ENCODE data around the gene JARID2. TPM values are rescaled to one million over a fixed set of nuclear protein-coding genes. Genes with fewer than 3 reads are reported as not detected.

JARID2 gene
- total RNA-seq, 2 donors from 2014 or later = 3.6 to 4.6 TPM

- TF ChIP-seq POLR2A (IDR thresholded peaks at IDR 0.05) (no peak), CTCF (IDR thresholded peaks at IDR 0.05) (no peak)
- Histone ChIP-seq H3K4me1 (peaks cover 34% of the 10 kb centered on the region), H3K4me3 (no peak overlapping the region), H3K27me3 (no peaks in the 10 kb centered on the region), H3K27ac (no peak overlapping the region), H3K9me3 (no peaks in the 10 kb centered on the region), H3K36me3 (replicated peaks in 1 of 2; ENCODE audit: insufficient read depth in 1 of 2, low read depth in 2 of 2) (no peaks in the 10 kb centered on the region)
- ATAC-seq (no peak), DNase-seq (no peak)
- intact Hi-C loops (cut with DNase I) = no loop called here
These were observed 85.3 kb downstream of the JARID2 start for GRCh38 chr6:15331143-15331542.

- no peaks in the 10 kb centered on the region for H3K9me3 ChIP-seq
- ATAC-seq = no peak
- H3K4me3 ChIP-seq = no peak overlapping the region
- TF ChIP-seq POLR2A (IDR thresholded peaks at IDR 0.05) (no peak), CTCF (IDR thresholded peaks at IDR 0.05) (no peak)
- no peaks in the 10 kb centered on the region for H3K27me3 ChIP-seq
- no peak for DNase-seq
- H3K27ac ChIP-seq = no peak overlapping the region
- WGBS, 2 donors = 86 to 94% methylated on average over 13 of the region's 13 CpGs
- intact Hi-C loops (cut with DNase I) = no loop called here
- H3K4me1 ChIP-seq = peaks cover 28% of the 10 kb centered on the region
- H3K36me3 ChIP-seq (replicated peaks in 1 of 2; ENCODE audit: insufficient read depth in 1 of 2, low read depth in 2 of 2) = no peaks in the 10 kb centered on the region
These were observed 85.9 kb downstream of the JARID2 start for GRCh38 chr6:15331629-15332251.

- WGBS, 2 donors = 61 to 68% methylated on average over 2 of the region's 2 CpGs
- TF ChIP-seq CTCF (IDR thresholded peaks at IDR 0.05) (no peak), POLR2A (IDR thresholded peaks at IDR 0.05) (no peak)
- Histone ChIP-seq H3K9me3 (no peaks in the 10 kb centered on the region), H3K36me3 (replicated peaks in 1 of 2; ENCODE audit: insufficient read depth in 1 of 2, low read depth in 2 of 2) (no peaks in the 10 kb centered on the region), H3K27me3 (no peaks in the 10 kb centered on the region), H3K27ac (no peak overlapping the region), H3K4me1 (peaks cover 21% of the 10 kb centered on the region), H3K4me3 (no peak overlapping the region)
- ATAC-seq (no peak), DNase-seq (no peak)
- intact Hi-C loops (cut with DNase I) = no loop called here
These were observed 86.6 kb downstream of the JARID2 start for GRCh38 chr6:15332446-15332845.

- Histone ChIP-seq H3K27me3 (no peaks in the 10 kb centered on the region), H3K27ac (no peak overlapping the region), H3K36me3 (replicated peaks in 1 of 2; ENCODE audit: insufficient read depth in 1 of 2, low read depth in 2 of 2) (no peaks in the 10 kb centered on the region), H3K4me3 (no peak overlapping the region), H3K9me3 (no peaks in the 10 kb centered on the region), H3K4me1 (peaks cover 12% of the 10 kb centered on the region)
- DNase-seq (no peak), ATAC-seq (no peak)
- intact Hi-C loops (cut with DNase I) = no loop called here
- TF ChIP-seq POLR2A (IDR thresholded peaks at IDR 0.05) = no peak
- no peak for TF ChIP-seq CTCF (IDR thresholded peaks at IDR 0.05)
These were observed 89.5 kb downstream of the JARID2 start for GRCh38 chr6:15335385-15335784.

GRCh38 chr6:15335916-15336315 lies 90.0 kb downstream of the JARID2 start:
- TF ChIP-seq POLR2A (IDR thresholded peaks at IDR 0.05) = no peak
- no peak for TF ChIP-seq CTCF (IDR thresholded peaks at IDR 0.05)
- intact Hi-C loops (cut with DNase I) = no loop called here
- Histone ChIP-seq H3K27ac (no peak overlapping the region), H3K27me3 (no peaks in the 10 kb centered on the region), H3K36me3 (replicated peaks in 1 of 2; ENCODE audit: insufficient read depth in 1 of 2, low read depth in 2 of 2) (no peaks in the 10 kb centered on the region), H3K4me3 (no peak overlapping the region), H3K9me3 (no peaks in the 10 kb centered on the region), H3K4me1 (peaks cover 15% of the 10 kb centered on the region)
- ATAC-seq = no peak
- 88 to 95% methylated on average over 4 of the region's 4 CpGs for WGBS, 2 donors
- DNase-seq = no peak
